NCI-H1092 treated with DMSO at 0.1 percent for 48 hours (cell line): Measurements from ENCODE around the gene IKZF1.

Experiments
- DNase-seq: peaks from one replicate; lab custom pipeline; 2025; lab: John Stamatoyannopoulos, UW

Gene IKZF1

DNA sequence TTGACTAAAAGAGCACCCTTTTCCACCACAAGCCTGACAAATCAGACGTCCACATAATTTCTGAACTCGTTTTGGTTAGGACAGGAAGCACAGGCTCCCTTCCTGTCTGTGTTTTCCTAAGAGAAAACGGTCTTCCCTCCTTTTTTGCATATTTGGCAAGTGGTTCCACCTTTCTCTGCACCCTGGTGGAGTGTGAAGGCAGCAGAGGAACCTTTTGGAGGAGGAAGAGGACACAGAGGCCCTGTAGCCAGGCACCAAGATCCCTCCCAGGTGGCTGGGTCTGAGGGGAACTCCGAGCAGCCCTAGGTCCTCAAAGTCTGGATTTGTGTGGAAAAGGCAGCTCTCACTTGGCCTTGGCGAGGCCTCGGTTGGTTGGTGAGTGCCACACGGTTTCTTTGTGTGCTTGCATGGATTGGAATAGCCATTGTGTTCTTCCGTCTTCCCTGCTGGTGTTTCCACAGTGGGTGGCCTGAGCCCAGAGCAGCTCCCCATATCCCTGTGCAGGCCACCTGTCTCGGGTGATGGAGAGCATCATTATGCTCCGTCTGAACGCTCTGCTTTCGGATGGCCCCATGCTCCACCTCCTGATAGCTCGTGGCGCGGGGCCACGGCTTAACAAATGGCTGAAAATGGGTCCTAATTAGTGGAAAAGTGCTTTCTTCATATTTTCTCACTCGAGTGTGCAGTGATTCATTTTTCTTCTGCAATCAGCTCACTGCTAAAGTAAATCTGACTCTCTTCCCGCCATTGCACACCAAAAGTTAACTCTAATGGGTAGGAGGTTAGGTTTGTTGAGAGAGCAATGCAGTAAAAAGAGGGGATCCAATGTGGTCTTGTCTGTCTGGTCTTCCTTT lies 4.2 kb downstream of the IKZF1 start:
- no peak for DNase-seq

DNA sequence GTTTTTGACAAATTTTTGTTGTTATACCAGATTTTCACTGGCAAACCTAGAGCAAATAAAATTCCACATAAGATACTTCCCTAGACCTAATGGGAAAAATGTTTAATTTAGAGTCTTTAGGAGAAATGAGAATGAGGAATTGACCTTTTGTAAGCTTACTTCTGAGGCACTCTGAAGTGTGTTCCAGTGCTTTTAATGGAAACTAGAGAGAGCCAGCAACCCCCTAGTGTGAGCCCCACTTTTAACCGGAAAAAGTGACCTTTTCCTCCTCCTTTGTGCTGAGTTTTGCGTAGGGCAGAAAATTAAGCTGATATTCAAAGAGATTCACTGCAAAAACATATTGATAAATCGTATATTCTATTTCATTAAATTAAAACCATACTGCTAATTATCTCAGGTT lies 5.2 kb downstream of the IKZF1 start:
- DNase-seq: no peak

DNA sequence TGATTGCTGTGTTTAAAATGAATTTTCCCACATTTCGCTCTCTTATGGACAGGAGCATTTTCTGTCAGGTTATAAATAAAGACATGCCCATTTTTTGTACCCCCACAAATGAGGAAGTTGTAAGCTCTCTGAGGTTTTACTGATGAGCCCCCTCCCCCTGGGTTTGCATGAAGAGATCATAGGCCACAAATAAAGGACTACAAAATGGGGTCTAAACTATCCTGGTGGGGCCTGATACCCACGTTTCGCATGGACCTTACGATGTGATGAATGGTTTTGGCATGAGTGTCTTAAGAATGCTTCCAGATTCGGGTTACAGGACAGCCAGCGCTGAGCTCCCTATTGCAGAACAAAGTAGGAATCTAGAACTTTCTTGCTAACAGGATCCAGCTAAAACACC lies 5.8 kb downstream of the IKZF1 start:
- no peak for DNase-seq

DNA sequence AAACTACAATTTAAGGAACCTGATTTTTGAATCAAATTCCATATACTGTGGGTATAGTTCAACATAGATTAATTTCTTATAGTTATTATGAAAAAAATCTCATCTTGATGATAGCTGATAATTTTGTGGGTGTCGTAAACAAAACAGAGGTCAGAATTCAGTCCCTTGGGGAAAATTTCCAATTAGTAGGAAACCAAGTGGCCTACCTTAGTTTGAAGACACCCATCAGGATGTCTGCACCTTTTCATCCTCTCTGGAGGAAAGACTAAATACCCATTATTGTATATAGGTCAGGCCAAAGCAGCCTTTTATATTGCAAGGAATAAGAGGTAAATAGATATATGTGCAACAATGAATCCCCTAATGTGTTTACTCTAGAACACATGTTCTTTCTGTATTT lies 6.4 kb downstream of the IKZF1 start:
- DNase-seq: no peak

- no peak for DNase-seq
Observed at GRCh38 chr7:50312250-50313162, 8.0 kb downstream of the IKZF1 start.

DNA sequence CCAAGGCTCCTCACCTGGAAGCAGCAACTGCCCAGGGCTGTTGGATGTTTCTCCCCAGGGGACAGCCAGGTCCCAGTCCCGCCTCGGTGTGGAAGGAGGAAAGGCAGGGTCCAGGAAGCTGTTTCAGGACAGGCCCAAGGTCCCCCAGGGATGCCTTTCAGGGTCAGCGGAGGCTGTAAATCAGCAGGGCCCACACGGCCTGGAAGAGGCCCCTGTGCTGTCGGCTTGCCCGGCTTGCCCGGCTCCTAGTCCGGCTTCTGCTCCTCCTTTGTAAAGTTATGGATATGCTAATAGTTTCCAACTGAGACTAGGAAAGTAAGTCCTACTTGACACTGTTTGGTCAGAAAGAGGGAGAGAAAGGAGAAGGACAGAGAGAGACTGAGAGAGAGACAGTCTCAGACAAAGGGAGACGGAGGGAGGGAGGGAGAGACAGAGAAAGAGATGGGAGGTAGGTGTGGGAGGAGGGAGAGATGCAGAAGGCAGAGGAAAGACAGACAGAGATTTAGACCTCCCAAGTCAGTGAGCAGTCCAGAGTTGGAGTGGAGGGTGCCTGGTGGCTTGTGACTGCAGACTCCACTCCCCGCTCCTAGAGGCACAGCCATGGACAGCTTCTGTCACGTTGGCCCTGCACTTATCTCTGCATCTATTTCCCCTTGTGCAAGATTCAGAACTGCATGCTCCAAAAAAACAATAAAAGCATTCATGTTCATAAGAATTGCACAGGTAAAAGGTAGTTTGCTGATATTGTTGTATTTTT lies 10.5 kb downstream of the IKZF1 start:
- no peak for DNase-seq

- DNase-seq: no peak
Observed at GRCh38 chr7:50315739-50316671, 11.5 kb downstream of the IKZF1 start.

DNA sequence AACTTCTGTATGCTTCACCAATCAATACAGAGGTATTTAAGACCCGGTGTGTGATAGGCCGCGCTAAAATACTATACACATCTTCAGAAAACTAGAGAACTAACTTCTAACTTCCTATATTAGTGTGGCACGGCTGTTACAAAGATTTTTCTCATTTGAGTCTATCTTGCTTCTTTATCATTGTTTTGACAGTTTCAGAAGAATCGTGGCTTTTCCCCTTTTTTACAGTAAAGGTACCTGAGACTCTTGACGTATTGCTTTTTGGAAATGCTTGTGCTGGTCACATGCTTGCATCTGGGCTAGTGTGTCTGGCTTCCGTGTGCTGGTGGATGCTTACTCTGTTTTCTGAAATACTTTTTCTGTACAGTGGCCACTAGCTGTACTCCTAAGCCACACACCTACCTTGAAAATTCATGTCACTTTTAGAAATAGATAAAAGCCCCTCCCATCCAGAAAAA lies 12.7 kb downstream of the IKZF1 start:
- DNase-seq: no peak

- DNase-seq: no peak
Observed at GRCh38 chr7:50317697-50318669, 13.5 kb downstream of the IKZF1 start.

DNA sequence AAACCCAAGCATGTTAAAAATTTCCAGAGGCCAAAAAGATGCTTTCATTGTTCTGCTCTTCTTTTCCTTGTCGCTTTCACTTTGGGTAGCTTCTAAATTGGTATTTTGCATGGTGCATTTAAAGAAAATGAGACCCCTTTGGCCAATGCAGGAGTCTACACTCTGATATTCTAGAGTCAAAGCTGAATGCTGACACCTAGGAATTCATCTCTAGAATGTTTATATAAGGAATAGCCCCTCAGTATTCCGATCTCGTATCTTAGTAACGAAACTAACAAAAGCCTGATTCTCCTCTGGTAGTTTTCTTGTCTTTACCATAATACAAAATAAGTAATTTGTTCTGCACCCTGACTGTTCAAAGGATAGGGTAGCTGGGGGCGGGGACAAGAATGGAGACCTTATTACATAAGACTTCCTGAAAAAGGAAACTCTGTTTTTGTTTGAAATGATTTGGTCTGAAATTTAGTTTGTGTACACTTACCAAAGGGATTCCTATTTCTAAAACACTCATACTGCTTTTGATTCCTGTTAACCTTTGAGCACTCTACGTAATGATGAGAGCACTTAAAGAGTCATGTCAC lies 17.1 kb downstream of the IKZF1 start:
- no peak for DNase-seq

- no peak for DNase-seq
Observed at GRCh38 chr7:50324113-50324512, 19.6 kb downstream of the IKZF1 start.

DNA sequence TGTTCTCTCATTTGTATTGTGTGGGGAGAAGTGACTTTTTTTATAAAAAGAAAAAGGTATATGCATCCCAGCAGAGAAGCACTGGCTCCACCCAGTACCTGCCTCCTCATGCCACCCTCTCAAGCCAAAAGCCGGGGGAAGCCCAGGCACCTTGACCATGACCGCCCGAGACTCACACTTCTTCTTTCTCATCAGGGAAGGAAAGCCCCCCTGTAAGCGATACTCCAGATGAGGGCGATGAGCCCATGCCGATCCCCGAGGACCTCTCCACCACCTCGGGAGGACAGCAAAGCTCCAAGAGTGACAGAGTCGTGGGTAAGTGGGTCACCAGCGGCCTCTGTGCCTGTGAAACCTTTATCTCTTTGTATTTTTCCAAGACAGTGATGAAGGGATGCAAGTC lies 22.9 kb downstream of the IKZF1 start:
- DNase-seq: no peak

- DNase-seq: no peak
Observed at GRCh38 chr7:50329775-50330174, 25.3 kb downstream of the IKZF1 start.

- no peak for DNase-seq
Observed at GRCh38 chr7:50330254-50330653, 25.7 kb downstream of the IKZF1 start.

DNA sequence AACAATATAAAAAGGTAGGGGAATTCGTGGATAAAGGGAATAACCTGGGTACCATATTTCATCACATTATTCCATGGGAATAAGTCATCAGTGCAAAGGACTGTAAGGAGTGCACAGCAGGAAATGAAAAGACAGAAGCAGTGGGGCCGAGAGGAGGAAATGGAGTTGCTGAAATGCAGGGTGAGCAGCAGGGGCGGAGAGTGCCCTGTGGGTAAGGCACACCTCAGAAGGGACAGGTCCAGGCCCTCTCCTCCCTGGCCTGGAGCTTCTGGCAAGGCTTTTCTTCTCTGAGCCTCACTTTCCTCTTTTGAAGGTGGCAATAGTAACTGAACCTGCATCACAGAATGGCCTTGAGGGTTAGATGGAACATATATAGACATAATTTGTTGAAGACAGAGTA lies 26.2 kb downstream of the IKZF1 start:
- DNase-seq: no peak

GRCh38 chr7:50331564-50332208 lies 27.2 kb downstream of the IKZF1 start:
- no peak for DNase-seq

GRCh38 chr7:50332241-50333165 lies 28.0 kb downstream of the IKZF1 start:
- DNase-seq: no peak

GRCh38 chr7:50333221-50333651 lies 28.7 kb downstream of the IKZF1 start:
- DNase-seq: no peak
